A549 (cell line): ENCODE data around the gene PARVB. TPM values are rescaled to one million over a fixed set of nuclear protein-coding genes. Genes with fewer than 3 reads are reported as not detected.

Experiments used
- ATAC-seq, 2 experiments: fragments of 200-7000 bp in 1 of 2; fragments of >200 bp in 1 of 2; cut with Nextera tagmentation in 1 of 2; cut with Tn5 transposase in 1 of 2; 3 replicates each; pipeline versions ENCODE4 v1.8.0 to v1.9.1; 2018 to 2020; ENCODE audit warnings: mild to moderate bottlenecking in 1 of 2, moderate library complexity in 1 of 2
- CTCF ChIA-PET: fragments of 300-600 bp; sonication (Branson Sonifier 250); formaldehyde crosslinking; extraction: SDS; loops from one replicate; lab custom pipeline; 2021; ENCODE audit warnings: antibody characterized with exemption, inconsistent platforms; lab: Yijun Ruan, JAX
- POLR2A ChIA-PET: fragments of 350-600 bp; formaldehyde crosslinking; extraction: SDS; loops from one replicate; lab custom pipeline; 2021; ENCODE audit warnings: antibody characterized with exemption, inconsistent platforms; lab: Yijun Ruan, JAX
- DNase-seq, 2 experiments: peaks; one replicate each; pipeline versions ENCODE4 v3.0.0 to v3.0.0-alpha.2; 2011 to 2016; ENCODE audit warnings: low read depth in 1 of 2, low spot score in 1 of 2
- FAIRE-seq: peaks from 2 replicates; lab custom pipeline; 2011; peaks lifted over from hg19 to GRCh38; lab: Jason Lieb, UNC
- H3K27ac ChIP-seq, 2 experiments: fragments of >200 bp; sonication (Bioruptor Twin); formaldehyde crosslinking; 3 replicates each; pipeline ENCODE4 v1.5.1; 2016 to 2017
- H3K4me1 ChIP-seq: fragments of >200 bp; sonication (Bioruptor Twin); formaldehyde crosslinking; 3 replicates; pipeline ENCODE4 v1.6.1; 2016
- H3K4me2 ChIP-seq: fragments of >200 bp; sonication (Bioruptor Twin); formaldehyde crosslinking; 3 replicates; pipeline ENCODE4 v1.6.1; 2016
- H3K4me3 ChIP-seq: fragments of >200 bp; sonication (Bioruptor Twin); formaldehyde crosslinking; 3 replicates; pipeline ENCODE4 v1.5.1; 2016
- H3K9me3 ChIP-seq: fragments of >200 bp; sonication (Bioruptor Twin); formaldehyde crosslinking; 3 replicates; pipeline ENCODE4 v1.6.1; 2016
- ATOH8 ChIP-seq: fragments of 250-450 bp; sonication (Bioruptor Pico); IDR thresholded peaks from 2 replicates; pipeline ENCODE4 v1.5.0; 2020; ENCODE audit warnings: low read depth, mild to moderate bottlenecking, moderate library complexity
- CBX8 ChIP-seq: fragments of 200-600 bp; sonication (generic); IDR thresholded peaks from 2 replicates; pipeline ENCODE4 v1.6.1; 2016
- CEBPB ChIP-seq, 2 experiments: fragments of >200 bp in 1 of 2; sonication (Bioruptor Twin) in 1 of 2; formaldehyde crosslinking in 1 of 2; IDR thresholded peaks; 2 replicates each; pipeline ENCODE4 v1.6.1; 2012 to 2016
- EHF ChIP-seq: fragments of 250-450 bp; sonication (Bioruptor Pico); IDR thresholded peaks from 2 replicates; pipeline ENCODE4 v1.5.0; 2020; ENCODE audit warnings: mild to moderate bottlenecking
- EHMT2 ChIP-seq: fragments of 200-600 bp; sonication (generic); IDR thresholded peaks from 2 replicates; pipeline ENCODE4 v1.6.1; 2016; ENCODE audit warnings: antibody characterized with exemption, low read depth, mild to moderate bottlenecking, moderate library complexity
- EP300 ChIP-seq, 2 experiments: fragments of >200 bp; sonication (Bioruptor Twin); formaldehyde crosslinking; IDR thresholded peaks; 2 replicates in 1 of 2; 3 replicates in 1 of 2; pipeline ENCODE4 v1.6.1; 2016 to 2017
- ESRRA ChIP-seq: fragments of 150-350 bp; IDR thresholded peaks from 2 replicates; pipeline ENCODE4 v1.6.1; 2014; ENCODE audit warnings: mild to moderate bottlenecking, low read length, borderline replicate concordance
- FOSB ChIP-seq: fragments of 250-450 bp; sonication (Bioruptor Pico); IDR thresholded peaks from 2 replicates; pipeline ENCODE4 v1.5.0; 2020; ENCODE audit warnings: mild to moderate bottlenecking, moderate library complexity
- GATA3 ChIP-seq: IDR thresholded peaks from 2 replicates; pipeline ENCODE4 v1.6.1; 2012; ENCODE audit warnings: borderline replicate concordance
- KDM1A ChIP-seq: fragments of 200-600 bp; sonication (generic); IDR thresholded peaks from 2 replicates; pipeline ENCODE4 v1.6.1; 2016; ENCODE audit warnings: low read depth, mild to moderate bottlenecking
- MAFK ChIP-seq: fragments of 450-650 bp; IDR thresholded peaks from 2 replicates; pipeline ENCODE4 v1.6.1; 2014; ENCODE audit not compliant: partially characterized antibody
- MAX ChIP-seq: IDR thresholded peaks from 2 replicates; pipeline ENCODE4 v1.6.1; 2012
- MAZ ChIP-seq: fragments of 150-350 bp; IDR thresholded peaks from 2 replicates; pipeline ENCODE4 v1.6.1; 2014; ENCODE audit warnings: antibody characterized with exemption, low read depth, low read length, borderline replicate concordance
- NPAS2 ChIP-seq: fragments of 250-450 bp; sonication (Bioruptor Pico); IDR thresholded peaks from 2 replicates; pipeline ENCODE4 v1.8.0; 2022; ENCODE audit warnings: mild to moderate bottlenecking, moderate library complexity, borderline replicate concordance
- NR3C1 ChIP-seq: fragments of >200 bp; sonication (Bioruptor Twin); formaldehyde crosslinking; IDR thresholded peaks from 3 replicates; pipeline ENCODE4 v1.6.1; 2017
- POLR2A ChIP-seq: IDR thresholded peaks from 2 replicates; pipeline ENCODE4 v1.6.1; 2012; ENCODE audit warnings: mild to moderate bottlenecking, low read length
- RARB ChIP-seq: fragments of 250-450 bp; sonication (Bioruptor Pico); IDR thresholded peaks from 2 replicates; pipeline ENCODE4 v1.8.0; 2021; ENCODE audit warnings: mild to moderate bottlenecking, moderate library complexity
- REST ChIP-seq: fragments of 200-600 bp; sonication (generic); IDR thresholded peaks from 2 replicates; pipeline ENCODE4 v1.6.1; 2016; ENCODE audit warnings: antibody characterized with exemption, mild to moderate bottlenecking, moderate library complexity
- SREBF2 ChIP-seq: fragments of 450-650 bp; IDR thresholded peaks from 2 replicates; pipeline ENCODE4 v1.6.1; 2014; ENCODE audit warnings: mild to moderate bottlenecking, moderate library complexity
- TFCP2L1 ChIP-seq: fragments of 250-450 bp; sonication (Bioruptor Pico); IDR thresholded peaks from 2 replicates; pipeline ENCODE4 v1.5.0; 2021; ENCODE audit warnings: mild to moderate bottlenecking
- ZC3H11A ChIP-seq: fragments of 450-650 bp; IDR thresholded peaks from 2 replicates; pipeline ENCODE4 v1.6.1; 2014; ENCODE audit warnings: antibody characterized with exemption, mild to moderate bottlenecking
- ZSCAN20 ChIP-seq: fragments of 250-450 bp; sonication (Bioruptor Pico); IDR thresholded peaks from 2 replicates; pipeline ENCODE4 v1.8.0; 2022; ENCODE audit warnings: mild to moderate bottlenecking, moderate library complexity
- WGBS: methylation state at CpG from one replicate; pipeline ENCODE4 v1.1.6; 2017; ENCODE audit errors: missing lambda C conversion rate; 5-methylcytosine and 5-hydroxymethylcytosine counted together
- polyA plus RNA-seq, 4 experiments: library from polyadenylated mRNA; depleted of rRNA in 3 of 4; stranded (reverse); fragments of >200 nt; fragmentation: RNase III in 1 of 4; extraction: RNeasy Plus Mini Kit Qiagen cat#74134 plus additional on column Dnase treatment in 1 of 4; gene quantifications; 2 replicates in 3 of 4; 3 replicates in 1 of 4; pipeline ENCODE4 v1.2.3, GENCODE V29; 2011 to 2017
- TF ChIP-seq, protein P1 (sequence below): fragments of 450-650 bp; IDR thresholded peaks from 2 replicates; pipeline ENCODE4 v1.6.1; 2014; ENCODE audit warnings: antibody characterized with exemption
- TF ChIP-seq, protein P2 (sequence below): fragments of 250-450 bp; sonication (Bioruptor Pico); IDR thresholded peaks from 2 replicates; pipeline ENCODE4 v1.5.0; 2021; ENCODE audit warnings: mild to moderate bottlenecking, moderate library complexity, borderline replicate concordance
- TF ChIP-seq, protein P3 (sequence below): fragments of >200 bp; sonication (Bioruptor Twin); formaldehyde crosslinking; IDR thresholded peaks from 3 replicates; pipeline ENCODE4 v1.6.1; 2016

The PARVB gene
- polyA plus RNA-seq, 2 of the 4 experiments (the other 2 are of a cell fraction): 28.3 to 33.5 TPM

DNA sequence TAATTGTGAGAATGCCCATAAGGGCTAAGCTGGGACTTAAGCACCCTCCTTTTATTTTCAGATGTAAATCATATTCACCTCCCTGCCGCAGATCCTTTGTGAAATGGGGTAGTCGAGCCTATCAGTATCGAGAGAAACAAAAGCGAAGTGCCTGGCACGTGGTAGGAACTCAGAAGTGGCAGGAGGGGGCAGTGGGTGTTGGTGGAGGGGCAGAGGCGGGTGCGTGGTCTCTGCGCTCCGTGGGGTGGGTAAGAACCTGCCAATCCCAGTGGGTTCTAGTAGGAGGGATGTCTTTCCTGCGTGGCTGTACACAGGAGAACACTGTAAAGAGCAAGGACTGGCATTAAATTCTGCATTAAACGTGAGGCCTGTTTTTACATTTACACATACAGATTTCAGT lies 21.8 kb upstream of the PARVB start:
- no peak for FAIRE-seq
- no peak for ATAC-seq
- DNase-seq: no peak
- H3K4me3 ChIP-seq: no peak overlapping the region
- no peaks in the 10 kb centered on the region for H3K9me3 ChIP-seq
- POLR2A ChIA-PET: no interaction called here
- no peak overlapping the region for H3K4me2 ChIP-seq
- CTCF ChIA-PET: interaction anchor here (1.6 to 3.8 kb wide), 3 partner anchors 9 to 623 kb away, joined by 3 to 28 read pairs (median 5); no protein-coding TSS in a partner anchor
- WGBS: 89% methylated on average over 11 of the region's 11 CpGs
- H3K27ac ChIP-seq: no peak overlapping the region
- TF ChIP-seq, protein P1, sequence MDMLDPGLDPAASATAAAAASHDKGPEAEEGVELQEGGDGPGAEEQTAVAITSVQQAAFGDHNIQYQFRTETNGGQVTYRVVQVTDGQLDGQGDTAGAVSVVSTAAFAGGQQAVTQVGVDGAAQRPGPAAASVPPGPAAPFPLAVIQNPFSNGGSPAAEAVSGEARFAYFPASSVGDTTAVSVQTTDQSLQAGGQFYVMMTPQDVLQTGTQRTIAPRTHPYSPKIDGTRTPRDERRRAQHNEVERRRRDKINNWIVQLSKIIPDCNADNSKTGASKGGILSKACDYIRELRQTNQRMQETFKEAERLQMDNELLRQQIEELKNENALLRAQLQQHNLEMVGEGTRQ: no peak
- TF ChIP-seq MAFK: no peak
- TF ChIP-seq CBX8: no peak
- no peak for TF ChIP-seq MAZ
- no peak for TF ChIP-seq EP300 (IDR thresholded peaks at IDR 0.05)
- TF ChIP-seq NPAS2 (CRISPR knock-in tag): no peak
- TF ChIP-seq SREBF2: no peak
- no peak for TF ChIP-seq FOSB (CRISPR knock-in tag)
- TF ChIP-seq EHMT2: no peak
- TF ChIP-seq, protein P2, sequence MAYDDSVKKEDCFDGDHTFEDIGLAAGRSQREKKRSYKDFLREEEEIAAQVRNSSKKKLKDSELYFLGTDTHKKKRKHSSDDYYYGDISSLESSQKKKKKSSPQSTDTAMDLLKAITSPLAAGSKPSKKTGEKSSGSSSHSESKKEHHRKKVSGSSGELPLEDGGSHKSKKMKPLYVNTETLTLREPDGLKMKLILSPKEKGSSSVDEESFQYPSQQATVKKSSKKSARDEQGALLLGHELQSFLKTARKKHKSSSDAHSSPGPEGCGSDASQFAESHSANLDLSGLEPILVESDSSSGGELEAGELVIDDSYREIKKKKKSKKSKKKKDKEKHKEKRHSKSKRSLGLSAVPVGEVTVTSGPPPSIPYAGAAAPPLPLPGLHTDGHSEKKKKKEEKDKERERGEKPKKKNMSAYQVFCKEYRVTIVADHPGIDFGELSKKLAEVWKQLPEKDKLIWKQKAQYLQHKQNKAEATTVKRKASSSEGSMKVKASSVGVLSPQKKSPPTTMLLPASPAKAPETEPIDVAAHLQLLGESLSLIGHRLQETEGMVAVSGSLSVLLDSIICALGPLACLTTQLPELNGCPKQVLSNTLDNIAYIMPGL (CRISPR knock-in tag): no peak
- TF ChIP-seq, protein P3, sequence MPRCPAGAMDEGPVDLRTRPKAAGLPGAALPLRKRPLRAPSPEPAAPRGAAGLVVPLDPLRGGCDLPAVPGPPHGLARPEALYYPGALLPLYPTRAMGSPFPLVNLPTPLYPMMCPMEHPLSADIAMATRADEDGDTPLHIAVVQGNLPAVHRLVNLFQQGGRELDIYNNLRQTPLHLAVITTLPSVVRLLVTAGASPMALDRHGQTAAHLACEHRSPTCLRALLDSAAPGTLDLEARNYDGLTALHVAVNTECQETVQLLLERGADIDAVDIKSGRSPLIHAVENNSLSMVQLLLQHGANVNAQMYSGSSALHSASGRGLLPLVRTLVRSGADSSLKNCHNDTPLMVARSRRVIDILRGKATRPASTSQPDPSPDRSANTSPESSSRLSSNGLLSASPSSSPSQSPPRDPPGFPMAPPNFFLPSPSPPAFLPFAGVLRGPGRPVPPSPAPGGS: no peak
- TF ChIP-seq ESRRA: no peak
- TF ChIP-seq ZC3H11A: no peak
- no peak for TF ChIP-seq NR3C1
- no peak for TF ChIP-seq GATA3
- no peak for TF ChIP-seq CEBPB (IDR thresholded peaks at IDR 0.05)
- TF ChIP-seq KDM1A: no peak
- no peak for TF ChIP-seq MAX
- no peaks in the 10 kb centered on the region for H3K4me1 ChIP-seq

GRCh38 chr22:44002997-44003396 lies 21.1 kb upstream of the PARVB start:
- ChIA-PET POLR2A (interaction anchor here (0.6 kb wide), 1 partner anchor 12 kb away, joined by 7 read pairs; no protein-coding TSS in a partner anchor), CTCF (interaction anchor here (1.6 to 3.8 kb wide), 3 partner anchors 10 to 623 kb away, joined by 3 to 28 read pairs (median 5); no protein-coding TSS in a partner anchor)
- no peak for TF ChIP-seq ZC3H11A
- 90% methylated on average over 8 of the region's 8 CpGs for WGBS
- H3K27ac ChIP-seq: no peak overlapping the region
- no peaks in the 10 kb centered on the region for H3K4me1 ChIP-seq
- H3K4me3 ChIP-seq: no peak overlapping the region
- DNase-seq: no peak
- ATAC-seq: no peak
- no peak overlapping the region for H3K4me2 ChIP-seq
- no peaks in the 10 kb centered on the region for H3K9me3 ChIP-seq
- no peak for FAIRE-seq

DNA sequence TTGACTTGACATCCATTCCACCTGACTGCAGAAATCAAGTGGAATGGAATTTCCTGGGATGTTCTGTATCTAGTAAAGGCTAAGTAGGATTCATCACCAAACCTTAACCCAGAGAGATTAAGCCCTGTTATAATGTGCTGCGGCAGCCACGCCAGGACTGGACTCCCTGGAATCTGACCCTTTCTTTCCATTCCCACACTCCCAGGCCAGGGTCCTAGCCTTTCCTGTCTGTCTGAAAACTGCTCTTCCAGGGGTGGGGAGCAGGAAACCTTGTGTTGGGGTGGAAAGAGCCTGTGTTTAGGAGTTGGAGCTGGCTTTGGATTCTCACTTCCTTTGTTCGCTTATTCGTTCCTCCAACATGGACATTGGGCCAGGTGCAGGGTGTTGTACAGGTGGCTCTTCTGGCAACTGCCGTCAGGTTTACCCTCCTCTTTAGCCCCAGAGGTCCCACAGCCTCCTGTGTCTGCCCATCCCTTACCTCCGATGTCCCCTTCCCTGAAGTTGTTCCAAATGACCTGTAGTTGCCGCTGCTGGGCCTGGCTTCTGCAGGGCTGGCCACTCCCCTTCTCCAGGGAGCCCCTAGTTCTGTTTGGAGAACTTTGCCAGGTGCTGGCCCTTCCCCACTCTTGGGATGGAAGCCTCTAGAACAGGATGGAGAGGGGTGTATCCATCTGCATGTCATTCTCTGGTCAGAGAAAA lies 20.5 kb upstream of the PARVB start:
- peak; percentile 62 to 83; a peak in 4 of 6 replicates for ATAC-seq
- FAIRE-seq: no peak
- POLR2A ChIA-PET: interaction anchor here (0.6 kb wide), 1 partner anchor 12 kb away, joined by 7 read pairs; no protein-coding TSS in a partner anchor
- no peak overlapping the region for H3K4me2 ChIP-seq
- CTCF ChIA-PET: interaction anchor here (1.6 to 3.8 kb wide), 3 partner anchors 10 to 622 kb away, joined by 3 to 28 read pairs (median 5); no protein-coding TSS in a partner anchor
- WGBS: 99% methylated on average over 5 of the region's 7 CpGs
- no peaks in the 10 kb centered on the region for H3K4me1 ChIP-seq
- no peak overlapping the region for H3K4me3 ChIP-seq
- DNase-seq: no peak
- H3K27ac ChIP-seq: no peak overlapping the region
- H3K9me3 ChIP-seq: no peaks in the 10 kb centered on the region
- no peak for TF ChIP-seq EHF
- TF ChIP-seq ZSCAN20 (CRISPR knock-in tag): no peak
- TF ChIP-seq ATOH8 (CRISPR knock-in tag): no peak
- TF ChIP-seq REST: no peak
- TF ChIP-seq RARB (CRISPR knock-in tag): no peak
- TF ChIP-seq EP300 (IDR thresholded peaks at IDR 0.05): no peak
- no peak for TF ChIP-seq POLR2A
- no peak for TF ChIP-seq TFCP2L1 (CRISPR knock-in tag)
- no peak for TF ChIP-seq NR3C1
